GM19455 (cell line): Measurements from ENCODE around the gene SYNPR.
"Not testable (repeated sequence)": the region's sequence is repeated elsewhere in the genome, so short reads cannot be mapped to it uniquely, and the experiment has no call there.

ENCODE experiments used
- ATAC-seq: cut with Tn5 transposase; IDR thresholded peaks from one replicate; pipeline ENCODE4 v1.9.1; 2021; ENCODE audit not compliant: unreplicated experiment

The SYNPR gene

DNA sequence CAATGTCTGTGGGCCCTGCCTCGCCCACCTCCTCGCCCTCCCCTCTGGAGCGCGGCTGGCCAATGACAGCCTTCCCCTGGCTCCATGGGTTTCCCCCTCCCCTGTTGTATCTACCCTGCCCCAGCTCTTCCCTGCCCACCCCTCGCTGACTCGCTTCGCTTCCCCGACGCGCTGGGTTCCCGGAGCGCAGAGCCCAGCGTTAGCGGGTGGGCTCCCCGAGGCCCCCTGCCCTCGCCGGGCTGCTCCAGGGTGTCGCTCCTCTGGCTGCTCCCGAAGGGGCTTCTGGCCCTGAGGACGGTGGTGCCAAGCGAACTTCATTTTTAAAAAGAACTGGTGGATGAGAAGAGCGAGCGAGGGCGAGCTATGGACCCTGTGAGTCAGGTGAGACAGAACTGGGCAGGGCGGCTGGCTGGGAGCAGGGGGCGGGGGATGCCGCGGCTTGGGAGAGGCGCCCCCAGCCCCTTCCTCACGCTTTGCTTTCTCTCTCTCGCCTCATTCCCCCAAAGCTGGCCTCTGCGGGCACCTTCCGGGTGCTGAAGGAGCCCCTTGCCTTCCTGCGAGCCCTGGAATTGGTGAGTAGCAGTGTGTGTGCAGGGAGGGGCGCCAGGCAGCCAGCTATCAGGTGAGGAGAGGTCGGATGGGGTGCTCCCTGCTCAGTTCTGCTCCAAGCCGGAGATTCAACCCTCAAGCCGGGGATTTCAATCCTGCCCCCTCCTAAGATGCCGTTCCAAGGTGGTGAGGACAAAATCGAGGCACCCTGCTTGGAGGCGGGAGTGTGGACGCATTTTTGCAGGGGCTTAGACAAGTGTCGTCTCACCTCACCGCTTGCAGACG is at the start of gene SYNPR:
TSS of gene SYNPR (plus strand) at position 138 of the 834 bp plus-strand sequence.
- no peak for ATAC-seq

DNA sequence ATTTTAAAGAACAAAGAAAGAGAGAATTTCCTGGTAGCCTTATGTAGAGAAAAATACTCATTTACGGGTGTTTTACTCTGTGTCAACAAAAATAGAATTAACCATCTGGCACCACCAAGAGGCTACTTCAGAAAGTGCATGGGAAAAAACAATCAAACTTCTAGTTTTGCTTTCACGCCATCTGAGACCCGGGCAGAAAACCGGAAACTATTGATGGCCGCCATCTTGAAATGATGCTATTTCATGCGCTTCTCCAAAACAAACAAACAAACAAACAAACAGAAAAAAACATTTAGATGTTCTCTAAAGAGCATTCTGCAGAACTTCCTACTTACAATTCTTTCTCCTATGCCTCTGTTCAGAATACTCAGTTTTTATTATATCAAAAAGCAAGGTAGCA is 49.4 kb upstream of the SYNPR start:
- ATAC-seq = peak; percentile 81

DNA sequence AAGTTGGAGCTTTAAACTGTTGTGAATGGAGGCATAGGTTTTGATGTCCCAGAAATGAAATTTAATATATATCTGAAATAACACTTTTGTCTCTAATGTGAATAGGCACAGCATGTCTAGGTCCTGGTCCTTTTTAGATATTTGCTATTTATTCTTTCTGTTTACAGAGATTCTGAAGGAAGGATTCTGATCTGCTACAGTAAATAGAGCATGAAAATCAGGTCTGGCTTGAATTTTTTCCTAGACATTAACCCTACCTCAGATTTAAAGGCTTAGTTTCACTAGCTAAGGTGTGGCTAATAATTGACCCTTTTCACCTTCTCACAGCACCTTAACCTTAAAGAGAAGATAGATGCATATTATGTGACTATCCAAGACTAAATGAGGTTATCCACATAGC is 48.0 kb upstream of the SYNPR start:
- ATAC-seq = no peak

DNA sequence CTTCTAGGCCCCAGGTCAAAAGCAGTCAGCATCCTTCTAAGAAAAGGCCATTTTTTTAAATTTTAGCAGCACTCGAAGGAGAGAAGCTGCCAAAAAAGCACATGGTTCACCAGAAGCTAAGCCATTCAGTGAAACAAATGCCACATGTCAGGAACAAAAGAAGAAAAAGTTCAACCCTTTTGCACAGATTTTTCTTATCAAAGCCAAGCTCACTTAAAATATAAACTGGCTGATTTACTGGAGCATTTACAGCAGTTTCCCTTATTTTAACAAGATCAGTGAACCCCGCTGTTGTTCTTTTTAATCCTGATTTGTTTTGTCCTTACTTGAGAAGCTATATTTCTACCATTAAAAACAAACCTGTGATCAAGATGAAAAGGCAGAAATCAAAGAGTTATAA is 46.5 kb upstream of the SYNPR start:
- ATAC-seq = no peak

GRCh38 chr3:63232764-63233396 is 45.2 kb upstream of the SYNPR start:
- ATAC-seq = no peak

DNA sequence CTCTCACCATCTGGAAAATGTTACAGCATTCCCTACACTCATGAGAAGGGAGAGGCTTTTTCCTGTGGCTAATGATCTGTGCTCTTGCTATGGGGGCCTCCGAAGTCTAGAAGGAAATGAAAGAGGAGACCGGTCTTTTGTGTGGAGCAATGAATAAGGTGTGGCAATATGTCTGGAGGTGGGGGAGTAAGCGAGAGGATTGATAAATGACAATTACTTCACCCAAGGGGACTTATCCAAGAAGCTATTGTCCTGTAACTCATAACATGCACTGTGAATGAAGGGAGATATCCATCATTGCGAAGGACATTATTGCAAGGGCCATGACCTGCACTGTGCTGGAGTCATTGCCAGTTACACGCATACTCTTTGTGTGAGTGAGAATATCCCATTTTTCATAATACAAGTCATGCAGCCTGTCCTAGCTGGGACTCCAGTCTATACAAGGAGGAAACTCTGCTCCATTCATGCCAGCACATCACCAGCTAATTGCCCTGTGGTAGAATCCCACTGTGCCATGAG is 37.7 kb upstream of the SYNPR start:
- ATAC-seq = no peak

- no peak for ATAC-seq
These were observed 36.0 kb upstream of the SYNPR start for GRCh38 chr3:63242124-63242523.

- ATAC-seq = no peak
These were observed 33.6 kb upstream of the SYNPR start for GRCh38 chr3:63244486-63244885.

GRCh38 chr3:63245726-63246241 is 32.3 kb upstream of the SYNPR start:
- no peak for ATAC-seq

- no peak for ATAC-seq
These were observed 30.1 kb upstream of the SYNPR start for GRCh38 chr3:63248015-63248414.

- no peak for ATAC-seq
These were observed 26.6 kb upstream of the SYNPR start for GRCh38 chr3:63251499-63251898.

DNA sequence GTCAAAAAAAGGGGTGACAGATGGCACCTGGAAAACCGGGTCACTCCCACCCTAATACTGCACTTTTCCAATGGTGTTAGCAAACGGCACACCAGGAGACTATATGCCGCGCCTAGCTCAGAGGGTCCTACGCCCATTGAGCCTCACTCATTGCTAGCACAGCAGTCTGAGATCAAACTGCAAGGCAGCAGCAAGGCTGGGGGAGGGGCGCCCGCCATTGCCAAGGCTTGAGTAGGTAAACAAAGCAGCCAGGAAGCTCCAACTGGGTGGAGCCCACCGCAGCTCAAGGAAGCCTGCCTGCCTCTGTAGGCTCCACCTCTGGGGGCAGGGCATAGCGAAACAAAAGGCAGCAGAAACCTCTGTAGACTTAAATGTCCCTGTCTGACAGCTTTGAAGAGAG is 22.3 kb upstream of the SYNPR start:
- ATAC-seq = not testable (repeated sequence)

GRCh38 chr3:63264716-63265115 is 13.4 kb upstream of the SYNPR start:
- ATAC-seq = no peak

- ATAC-seq = no peak
These were observed 3.7 kb upstream of the SYNPR start for GRCh38 chr3:63274359-63274758.

GRCh38 chr3:63279005-63279841 is 1.1 kb downstream of the SYNPR start:
- no peak for ATAC-seq

GRCh38 chr3:63287610-63288009 is 9.5 kb downstream of the SYNPR start:
- ATAC-seq = no peak

DNA sequence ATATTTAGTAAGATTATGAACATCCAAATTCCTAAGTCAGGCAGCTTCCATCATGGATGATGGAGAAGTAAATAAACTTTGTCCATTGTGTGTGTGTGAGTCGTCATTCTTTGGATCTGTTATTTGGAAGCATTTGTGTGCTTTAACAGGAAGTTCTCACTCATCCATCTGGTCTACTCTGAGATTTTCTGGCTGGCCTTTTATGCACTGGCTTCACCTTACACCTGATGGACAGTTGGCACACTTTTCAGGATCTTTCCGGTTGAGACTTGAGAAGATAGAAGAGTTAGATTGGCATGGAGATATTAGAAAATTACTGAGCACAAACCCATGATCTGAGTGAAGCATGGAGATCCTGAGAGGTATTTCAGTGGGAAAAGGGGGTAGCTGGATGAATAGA is 12.6 kb downstream of the SYNPR start:
- no peak for ATAC-seq

GRCh38 chr3:63294332-63294731 is 16.2 kb downstream of the SYNPR start:
- ATAC-seq = no peak

DNA sequence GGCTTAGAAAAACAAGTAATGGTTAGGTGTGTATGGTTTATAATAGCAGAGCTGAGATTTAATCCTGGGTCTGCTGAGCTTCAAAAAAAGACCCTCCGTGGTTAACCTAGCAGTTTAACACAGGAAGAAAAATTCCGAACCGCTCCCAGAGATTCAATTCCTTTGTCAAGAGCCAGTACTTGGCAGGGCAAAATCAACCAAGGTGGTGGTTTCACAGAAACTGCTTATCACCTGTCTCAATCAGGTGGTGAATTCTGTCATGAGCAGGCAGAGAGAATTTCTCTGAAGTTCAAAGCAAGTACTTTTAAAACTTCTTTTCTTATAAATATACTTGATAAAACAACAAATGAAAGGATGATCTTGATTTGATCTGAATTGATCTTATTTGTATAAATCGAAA is 17.2 kb downstream of the SYNPR start:
- no peak for ATAC-seq

GRCh38 chr3:63295806-63296205 is 17.7 kb downstream of the SYNPR start:
- ATAC-seq = no peak

DNA sequence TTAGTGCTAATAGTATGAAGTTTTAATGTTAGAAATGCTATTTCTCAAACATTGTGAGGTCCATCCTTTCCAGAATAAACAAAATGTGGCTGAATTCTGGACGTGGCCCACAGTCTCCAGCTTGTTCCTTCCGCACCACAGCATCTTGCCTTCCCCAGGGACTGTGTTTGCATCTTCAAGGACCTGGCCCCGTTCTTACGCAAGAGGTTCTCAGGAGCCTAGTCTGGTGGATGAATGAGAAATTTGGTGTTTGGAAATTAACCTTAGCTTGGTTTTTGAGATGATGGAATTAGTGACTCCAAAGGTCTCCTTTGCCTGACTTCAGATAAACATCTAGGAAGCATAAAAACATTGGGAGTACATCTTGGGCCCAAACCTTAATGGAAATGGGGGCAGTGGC is 18.1 kb downstream of the SYNPR start:
- ATAC-seq = no peak
